ENCODE measurements around the gene RRM2.

- TF ChIP-seq EZH2 (IDR thresholded peaks at IDR 0.05; ENCODE audit: insufficient read depth, poor library complexity, severe bottlenecking) (no peak), EZH2phosphoT487 (IDR thresholded peaks at IDR 0.05; ENCODE audit: insufficient read depth, low read depth) (no peak)
These were observed 44.2 kb downstream of the RRM2 start for GRCh38 chr2:10166676-10167292.

All from GM23248 (cell line).